Stimulated activated CD4-positive, alpha-beta T cell treated with anti-CD3 and anti-CD28 coated beads, Interleukin-4, amount 100 ng/mL, for 24 hours (primary cell): ENCODE results near the gene SFTPD.
"Not testable (repeated sequence)": the region's sequence is repeated elsewhere in the genome, so short reads cannot be mapped to it uniquely, and the experiment has no call there.

Experiments
- DNase-seq: peaks from one replicate; pipeline ENCODE4 v3.0.0-alpha.2; 2020

Gene SFTPD

DNA sequence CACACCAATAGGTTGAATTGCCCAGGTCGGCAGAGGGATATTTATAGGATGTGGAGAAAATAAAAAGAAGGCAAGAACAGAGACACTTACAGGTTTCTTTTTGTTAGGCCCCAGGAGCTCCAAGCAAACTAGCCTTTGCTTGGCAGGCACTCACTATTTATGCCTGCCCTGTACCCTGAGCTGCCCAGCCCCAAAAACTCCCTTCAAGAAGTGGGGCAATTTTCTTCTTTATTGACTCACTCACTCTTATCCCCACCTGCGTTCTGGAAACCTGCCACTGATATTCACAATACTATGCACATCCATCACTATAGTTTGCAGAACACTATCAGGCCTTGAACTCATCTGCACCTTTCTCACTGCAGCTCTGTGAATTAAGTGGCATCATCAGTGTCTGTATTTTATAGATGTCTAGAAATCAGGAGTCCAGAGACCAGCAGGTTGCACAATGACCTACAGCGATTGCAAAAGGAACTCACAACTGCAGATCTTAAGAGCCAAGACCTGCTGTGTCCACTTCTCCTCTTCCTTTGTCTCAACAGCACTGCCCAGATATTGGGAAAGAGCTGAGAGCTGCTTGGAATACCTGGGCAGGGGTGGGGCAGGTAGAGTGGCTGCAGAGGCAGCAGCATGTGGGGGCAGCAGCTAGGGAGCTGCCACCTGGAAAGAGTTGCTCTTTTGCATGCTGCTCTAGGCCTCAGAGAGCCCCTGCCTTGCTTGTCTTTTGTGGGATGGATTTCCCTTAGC lies at the start of gene SFTPD:
Gene SFTPD, minus strand, starts transcription at position 130 of the 747 bp plus-strand sequence. CDS start 2,446 bp downstream, outside the sequence.
- DNase-seq: no peak

GRCh38 chr10:79995979-79996634 lies 47.2 kb upstream of the SFTPD start:
- DNase-seq: no peak

GRCh38 chr10:79994556-79994955 lies 45.7 kb upstream of the SFTPD start:
- no peak for DNase-seq

- not testable (repeated sequence) for DNase-seq
Observed at GRCh38 chr10:79988199-79988598, 39.3 kb upstream of the SFTPD start.

DNA sequence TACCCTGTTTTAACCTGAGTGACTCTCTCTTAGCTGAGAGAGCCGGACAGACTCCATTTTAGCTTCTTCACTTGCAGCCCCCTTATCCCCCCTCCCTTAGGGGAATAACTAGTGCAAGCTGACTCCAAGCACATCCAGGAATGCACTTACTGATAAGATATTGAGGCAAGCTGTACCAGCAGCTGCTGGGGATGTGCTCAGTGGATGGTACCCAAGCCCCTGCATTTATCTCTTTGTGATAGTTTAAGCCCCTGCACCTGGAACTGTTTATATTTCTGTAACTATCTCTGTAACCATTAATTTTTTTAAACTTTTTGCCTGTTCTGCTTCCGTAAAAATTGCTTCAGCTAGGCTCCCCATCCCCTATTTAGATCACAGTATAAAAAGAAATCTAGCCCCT lies 37.8 kb upstream of the SFTPD start:
- not testable (repeated sequence) for DNase-seq

DNA sequence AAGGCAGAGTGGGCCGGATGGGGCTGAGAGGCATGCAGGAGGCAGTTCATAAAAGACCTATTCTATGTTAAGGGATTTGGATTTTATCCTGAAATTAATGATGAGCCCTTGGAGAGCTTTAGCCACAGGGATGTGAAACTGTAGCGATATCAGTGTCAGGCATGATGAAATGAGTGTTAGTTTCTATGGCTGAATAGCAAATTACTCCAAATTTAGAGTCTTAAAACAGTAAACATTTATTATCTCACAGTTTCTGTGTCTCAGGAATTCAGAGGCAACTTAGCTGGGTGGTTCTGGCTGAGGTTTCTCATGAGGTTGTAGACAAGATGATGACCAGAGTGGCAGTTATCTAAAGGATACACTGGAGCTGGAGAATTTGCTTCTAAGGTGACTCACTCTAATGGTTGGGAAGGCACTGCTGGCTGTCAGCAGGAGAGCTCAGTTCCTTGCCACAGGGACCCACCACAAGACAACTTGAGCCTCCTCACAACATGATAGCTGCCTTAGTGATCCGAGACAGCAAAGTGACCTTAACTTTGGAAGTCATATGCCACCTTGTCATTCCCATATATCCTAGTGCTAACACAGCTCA lies 36.7 kb upstream of the SFTPD start:
- no peak for DNase-seq

DNA sequence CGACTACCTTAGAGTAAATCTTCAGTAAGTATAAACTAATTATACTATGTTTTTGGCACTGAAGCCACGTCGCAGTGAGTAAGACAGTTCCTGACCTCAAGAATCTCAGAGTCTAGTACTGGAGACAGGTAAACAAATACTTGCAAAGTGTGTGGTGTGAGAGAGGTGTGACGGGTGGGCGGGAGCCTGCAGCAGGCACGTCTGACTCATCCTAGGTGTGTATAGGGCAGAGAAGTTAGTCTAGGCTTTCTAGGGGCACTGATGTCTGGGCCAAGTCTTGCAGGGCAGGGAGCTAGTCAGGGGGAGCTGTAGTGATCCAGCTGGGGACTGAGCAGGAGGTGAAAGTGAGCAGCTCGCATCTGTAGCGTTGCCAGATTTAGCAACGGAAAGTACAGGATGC lies 35.9 kb upstream of the SFTPD start:
- DNase-seq: peak; percentile 22

DNA sequence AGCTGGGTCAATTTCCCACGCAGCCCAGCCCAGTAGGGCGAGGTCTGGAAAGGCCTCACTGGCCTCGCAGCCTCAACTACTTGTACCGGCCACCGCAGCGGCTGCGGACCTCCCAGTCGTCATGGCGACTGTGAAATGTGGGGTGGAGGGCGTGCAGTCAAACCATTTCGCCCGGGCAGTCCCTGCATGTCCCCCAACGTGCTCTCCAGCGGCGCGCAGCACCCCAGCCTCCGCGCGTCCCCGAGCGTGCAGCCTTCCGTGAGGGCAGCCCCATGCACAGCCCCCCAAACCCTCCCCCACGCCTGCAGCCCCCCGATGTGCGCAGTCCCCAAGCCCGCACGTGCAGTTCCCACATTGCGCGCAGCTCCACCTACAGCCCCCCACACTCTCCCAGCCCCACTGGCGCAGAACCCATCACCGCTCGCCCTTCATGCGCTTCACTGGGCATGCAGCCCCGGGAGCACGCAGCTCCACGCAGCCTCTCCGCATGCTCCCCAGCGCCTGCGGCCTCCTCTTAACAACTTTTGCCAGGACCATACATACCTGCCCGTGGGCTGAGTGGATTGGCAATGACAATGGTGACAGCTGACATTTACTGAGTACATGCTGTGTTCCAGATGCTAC lies 34.5 kb upstream of the SFTPD start:
- no peak for DNase-seq

- DNase-seq: no peak
Observed at GRCh38 chr10:79982861-79983260, 34.0 kb upstream of the SFTPD start.

- no peak for DNase-seq
Observed at GRCh38 chr10:79982362-79982800, 33.5 kb upstream of the SFTPD start.

DNA sequence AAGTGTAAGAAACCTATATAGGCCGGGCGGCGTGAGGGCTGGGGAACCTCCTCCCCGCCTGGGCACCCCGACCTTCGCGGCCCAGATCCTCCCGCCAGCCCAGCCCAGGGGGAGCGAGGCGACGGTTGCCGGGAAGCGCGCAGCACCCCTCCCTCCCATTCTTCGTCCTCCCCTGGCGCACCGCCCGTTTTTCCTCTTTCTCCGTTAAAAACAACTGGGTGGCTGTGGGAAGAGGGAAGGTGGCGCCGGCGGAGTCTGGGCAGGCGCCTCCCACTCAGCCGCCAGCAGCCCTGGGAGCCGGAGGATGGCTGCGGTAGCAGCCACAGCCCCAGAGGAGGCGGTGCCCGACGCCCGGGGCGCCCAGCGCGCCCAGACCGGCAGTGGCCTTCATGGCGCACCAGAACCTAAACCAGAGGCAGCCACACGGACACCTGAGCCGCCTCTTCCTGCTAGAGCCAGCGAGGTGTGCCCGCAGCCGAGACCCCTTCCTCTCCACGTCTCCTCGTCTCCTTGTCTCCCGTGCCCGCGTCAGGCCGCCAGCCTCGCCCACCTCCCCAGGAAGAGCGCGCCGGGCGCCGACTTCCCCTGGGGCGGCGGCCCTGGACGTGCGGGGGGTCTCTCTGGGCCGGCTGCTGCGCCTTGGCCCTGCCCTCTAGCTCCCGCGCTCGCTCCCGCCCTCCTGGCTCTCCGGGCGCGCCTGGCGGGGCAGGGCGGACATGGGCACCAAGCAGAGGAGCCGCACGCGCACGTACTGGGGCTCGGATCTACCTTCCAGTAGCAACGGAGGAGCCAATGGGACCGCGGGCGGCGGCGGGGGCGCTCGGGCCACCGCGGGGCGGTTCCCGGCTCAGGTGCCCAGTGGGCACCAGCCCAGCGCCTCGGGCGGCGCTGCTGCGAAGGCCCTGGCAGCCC lies 32.8 kb upstream of the SFTPD start:
- no peak for DNase-seq

- no peak for DNase-seq
Observed at GRCh38 chr10:79980711-79981110, 31.8 kb upstream of the SFTPD start.

- no peak for DNase-seq
Observed at GRCh38 chr10:79979976-79980687, 31.2 kb upstream of the SFTPD start.

DNA sequence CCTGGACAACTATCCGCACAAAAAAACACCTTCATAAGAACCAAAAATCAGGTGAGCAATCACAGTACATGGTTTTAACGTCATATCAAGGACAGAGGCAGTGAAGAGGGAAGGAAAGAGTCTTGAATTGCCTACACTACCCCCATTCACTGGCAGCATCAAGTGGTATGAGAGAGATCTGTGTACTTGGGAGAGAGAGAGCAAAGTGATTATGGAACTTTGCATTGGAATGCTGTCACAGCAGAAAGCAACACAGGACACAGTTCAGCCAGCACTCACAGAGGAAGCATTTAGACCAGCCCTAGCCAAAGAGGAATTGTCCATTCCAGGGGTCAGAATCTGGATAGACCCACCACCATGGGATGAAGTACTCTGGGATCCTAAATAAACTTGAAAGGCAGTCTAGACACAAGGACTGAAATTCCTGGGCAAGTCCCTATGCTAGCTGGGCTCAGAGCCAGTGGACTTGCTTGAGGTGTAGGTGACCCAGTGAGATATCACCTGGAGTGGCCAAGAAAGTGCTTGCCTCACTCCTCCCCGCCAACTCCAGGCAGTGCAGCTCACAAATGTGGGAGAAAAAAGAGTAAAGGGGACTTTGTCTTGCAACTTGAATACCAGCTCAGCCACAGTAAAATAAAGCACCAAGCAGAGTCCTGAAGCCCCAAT lies 30.5 kb upstream of the SFTPD start:
- no peak for DNase-seq

DNA sequence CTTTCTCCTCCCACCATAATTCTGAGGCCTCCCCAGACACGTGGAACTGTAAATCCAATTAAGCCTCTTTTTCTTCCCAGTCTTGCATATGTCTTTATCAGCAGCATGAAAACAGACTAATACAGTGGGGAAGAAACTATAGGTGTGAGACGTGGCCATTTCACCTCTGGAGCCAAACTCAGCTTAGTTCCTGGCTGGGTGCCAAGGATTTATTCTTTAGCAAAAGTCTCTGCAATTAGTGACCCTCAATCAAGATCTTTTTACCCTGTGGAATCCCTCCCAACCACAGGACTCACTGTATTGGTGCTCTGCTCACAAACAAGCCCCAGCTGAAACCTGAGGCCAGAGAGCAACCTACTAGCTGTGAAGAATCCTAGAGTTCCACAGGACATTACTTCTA lies 28.1 kb upstream of the SFTPD start:
- DNase-seq: no peak

DNA sequence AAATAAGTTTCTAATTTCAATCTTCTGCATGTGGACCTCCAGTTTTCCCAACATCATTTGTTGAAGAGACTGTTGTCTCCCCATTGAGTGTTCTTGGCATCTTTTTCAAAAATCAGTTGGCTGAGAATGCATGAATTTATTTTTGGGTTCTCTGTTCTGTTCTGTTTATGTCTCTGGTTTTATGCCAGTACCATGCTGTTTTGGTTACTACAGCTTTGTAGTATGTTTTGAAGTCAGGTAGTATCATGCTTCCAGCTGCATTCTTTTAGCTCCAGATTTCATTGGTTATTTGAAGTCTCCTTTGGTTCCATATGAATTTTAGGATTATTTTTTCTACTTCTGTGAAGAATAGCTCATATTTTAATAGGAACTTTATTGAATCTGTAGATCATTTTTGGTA lies 21.2 kb upstream of the SFTPD start:
- no peak for DNase-seq

DNA sequence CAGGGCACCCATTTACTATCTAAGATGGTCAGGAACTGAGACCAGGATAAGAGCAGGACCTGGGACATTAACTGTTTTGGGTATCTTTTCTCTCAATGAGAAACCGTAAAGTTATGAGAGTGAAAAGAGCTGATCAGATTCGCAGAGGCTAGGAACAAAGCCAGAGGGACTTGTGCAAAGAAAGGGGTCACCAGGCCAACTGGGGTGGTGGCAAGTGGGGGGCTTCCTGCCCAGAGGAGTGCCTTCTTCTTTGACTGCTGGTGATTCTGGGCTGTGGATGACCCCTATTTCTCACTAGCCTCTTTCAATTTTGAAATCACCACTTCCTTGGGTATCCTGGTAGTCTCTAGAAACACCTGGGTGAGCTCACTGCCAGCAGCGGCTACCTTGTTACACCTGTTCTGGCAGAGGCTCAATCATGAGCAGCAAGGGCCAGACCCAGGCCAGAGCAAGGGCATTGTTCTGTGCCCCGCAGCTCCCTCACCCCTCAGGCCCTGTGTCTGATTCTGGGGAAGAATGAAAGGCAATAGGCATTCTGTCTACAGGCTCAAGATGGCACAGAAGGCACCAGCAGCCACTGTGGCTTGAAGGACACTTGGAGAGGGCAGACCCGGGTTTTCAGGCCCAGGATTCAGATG lies 999 bp downstream of the SFTPD start:
- no peak for DNase-seq

DNA sequence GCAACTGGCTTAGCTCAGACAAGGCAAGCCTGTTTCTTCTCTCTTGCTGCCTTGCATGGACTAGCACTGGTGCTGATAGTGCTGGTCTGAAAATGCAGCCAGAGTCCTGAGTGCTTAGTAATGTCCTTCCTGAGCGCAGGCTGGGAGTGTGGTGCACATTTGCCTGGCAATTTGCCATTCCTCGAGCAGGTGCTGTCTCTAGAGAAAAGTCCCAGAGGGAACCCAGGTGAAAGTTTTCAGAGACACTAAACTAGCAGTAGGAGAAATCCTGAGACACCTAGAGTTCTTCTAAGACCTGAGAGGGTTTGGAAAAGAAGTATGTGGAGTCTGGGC lies 1.9 kb downstream of the SFTPD start:
- DNase-seq: no peak

GRCh38 chr10:79946271-79947082 lies 2.4 kb downstream of the SFTPD start:
- DNase-seq: no peak
